Activated naive CD8-positive, alpha-beta T cell treated with anti-CD3 and anti-CD28 coated beads, Interleukin-2, amount 50 U/mL, for 16 hours (primary cell): ENCODE data around the gene SUPT3H.

Experiments
- DNase-seq: peaks from one replicate; pipeline ENCODE4 v3.0.0-alpha.2; 2020; ENCODE audit warnings: low read depth, low spot score

SUPT3H gene

DNA sequence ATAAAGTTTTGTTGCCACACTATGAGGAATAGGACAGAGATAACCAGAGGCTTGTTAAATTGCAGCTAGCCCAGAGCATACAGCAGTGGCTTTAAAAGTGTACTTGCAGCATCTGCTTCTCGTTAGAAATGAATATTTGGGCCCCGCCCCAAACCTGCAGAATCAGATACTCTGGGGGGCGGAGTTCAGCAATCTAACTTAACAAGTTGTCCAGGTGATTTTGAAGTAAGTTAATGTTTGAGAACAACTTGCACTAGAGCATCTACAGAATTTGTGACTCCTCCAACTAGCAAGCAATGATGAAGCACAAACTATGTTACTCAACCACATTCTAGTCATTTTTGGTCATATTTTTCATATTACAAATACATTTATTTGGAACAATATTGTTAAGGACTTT lies 10.6 kb upstream of the SUPT3H start:
- DNase-seq: no peak

DNA sequence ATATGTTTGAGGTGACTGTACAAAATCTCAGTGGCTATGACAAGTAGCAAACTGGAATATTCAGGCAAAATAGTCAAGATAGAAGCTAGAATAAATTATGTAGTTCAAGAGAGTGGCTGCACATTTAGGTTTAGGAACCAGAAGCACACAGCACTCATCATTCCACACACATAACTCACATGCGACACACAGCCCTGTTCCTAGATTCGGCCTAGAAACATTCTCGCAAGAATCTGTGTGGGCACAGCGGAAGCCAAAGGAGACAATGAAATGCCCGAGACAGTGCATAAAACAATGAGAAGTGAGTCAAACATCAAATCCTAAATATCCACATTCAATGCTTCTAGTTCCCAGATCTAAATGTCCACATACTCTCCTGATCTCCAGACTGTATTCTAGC lies 9.5 kb upstream of the SUPT3H start:
- DNase-seq: no peak

DNA sequence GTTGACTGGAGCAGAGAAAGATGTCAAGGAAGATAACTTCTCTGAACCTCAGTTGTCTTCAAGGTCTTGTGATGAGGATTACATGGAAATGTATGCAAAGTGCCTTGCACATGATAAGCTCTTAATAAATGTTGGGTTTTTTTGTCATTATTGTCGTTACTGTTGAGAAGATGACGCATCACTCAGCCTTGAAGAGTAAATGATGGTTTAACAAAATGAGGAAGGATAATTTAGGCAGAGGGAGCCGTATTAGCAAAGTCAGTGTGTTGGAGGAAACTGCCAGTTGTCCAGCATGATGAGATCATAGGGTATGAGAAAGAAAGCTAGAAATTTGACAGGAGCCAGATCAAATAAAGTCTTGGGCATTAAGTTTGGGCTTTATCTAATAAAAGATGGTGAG lies 8.8 kb upstream of the SUPT3H start:
- DNase-seq: no peak

GRCh38 chr6:45382391-45382790 lies 4.7 kb upstream of the SUPT3H start:
- DNase-seq: no peak

DNA sequence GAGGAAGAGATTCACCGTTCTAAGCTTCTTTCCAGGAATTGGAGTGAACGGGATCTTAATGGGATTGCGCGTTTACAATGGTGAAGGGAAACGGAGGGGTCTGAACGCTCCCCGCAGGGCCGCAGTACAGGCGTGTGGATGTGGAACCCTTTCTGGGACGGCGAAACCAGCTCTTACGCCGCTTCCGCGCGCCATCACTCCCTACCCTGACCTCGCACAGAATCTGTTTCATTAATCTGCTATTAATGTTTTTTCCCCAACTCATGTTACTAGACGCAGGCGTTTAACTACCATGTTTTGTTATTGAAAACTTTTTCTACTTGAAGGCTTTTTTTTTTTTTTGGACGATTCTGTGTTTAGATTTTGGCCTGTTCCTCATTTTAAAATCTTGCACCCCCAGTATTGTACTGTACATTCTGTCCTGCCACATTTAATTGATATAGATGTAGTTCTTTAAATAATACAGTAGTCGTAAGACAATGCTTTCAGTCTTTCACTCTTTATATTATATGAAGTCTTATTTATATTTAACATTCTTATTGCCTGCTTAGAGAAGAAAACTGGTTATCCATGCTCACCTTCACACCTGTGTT lies 696 bp upstream of the SUPT3H start:
- DNase-seq: no peak

GRCh38 chr6:45377043-45377553 lies 636 bp downstream of the SUPT3H start:
- no peak for DNase-seq

DNA sequence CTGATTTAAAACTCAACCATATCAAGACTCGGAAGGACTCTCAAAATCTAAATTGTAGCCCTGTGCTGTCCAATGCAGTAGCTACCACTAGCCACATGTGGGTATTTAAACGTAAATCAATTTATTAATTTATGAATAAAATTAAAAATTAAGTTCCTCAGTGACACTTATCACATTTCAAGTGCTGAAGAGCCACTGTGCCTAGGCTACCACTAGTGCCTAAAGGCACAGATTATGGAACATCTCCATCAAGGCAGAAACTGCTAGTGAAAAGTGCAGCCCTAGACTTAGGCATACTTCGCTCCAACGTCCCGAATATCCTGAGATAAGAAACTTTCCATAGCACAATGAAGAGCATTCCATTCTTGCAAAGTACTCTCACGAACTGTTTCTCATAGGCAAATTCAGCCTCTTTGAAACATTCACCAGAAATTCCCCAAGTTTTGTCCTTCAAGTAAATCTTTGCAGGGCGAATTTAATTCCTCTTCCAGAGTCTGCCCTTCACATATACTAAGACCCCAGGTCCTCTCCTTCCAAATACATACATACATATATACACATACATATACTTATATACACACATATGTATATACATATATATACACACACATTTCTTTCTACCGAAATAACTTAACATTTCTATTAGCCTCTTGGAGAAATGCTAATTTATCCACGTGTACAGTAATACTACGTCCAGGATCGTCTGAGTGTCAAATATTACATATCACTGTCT lies 1.3 kb downstream of the SUPT3H start:
- DNase-seq: no peak

DNA sequence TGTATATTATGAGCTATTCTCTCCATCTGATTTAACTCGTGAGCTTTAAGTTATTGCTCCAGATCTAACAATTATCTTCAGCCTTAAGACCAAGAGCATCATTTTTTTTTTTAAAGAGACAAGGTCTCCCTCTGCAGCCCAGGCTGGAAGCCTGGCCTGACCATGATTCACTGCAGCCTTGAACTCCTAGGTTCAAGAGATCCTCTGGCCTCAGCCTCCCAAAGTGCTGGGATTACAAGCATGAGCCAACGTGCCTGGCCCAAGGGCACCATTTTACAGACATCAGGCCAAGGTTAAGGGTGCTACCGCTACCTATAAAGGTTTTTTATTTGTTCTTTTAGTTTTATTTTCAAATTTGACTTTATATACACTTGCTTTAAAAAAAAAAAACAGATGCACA lies 2.3 kb downstream of the SUPT3H start:
- DNase-seq: no peak

- DNase-seq: no peak
Observed at GRCh38 chr6:45371924-45372573, 5.7 kb downstream of the SUPT3H start.

GRCh38 chr6:45369870-45370269 lies 7.9 kb downstream of the SUPT3H start:
- DNase-seq: no peak

DNA sequence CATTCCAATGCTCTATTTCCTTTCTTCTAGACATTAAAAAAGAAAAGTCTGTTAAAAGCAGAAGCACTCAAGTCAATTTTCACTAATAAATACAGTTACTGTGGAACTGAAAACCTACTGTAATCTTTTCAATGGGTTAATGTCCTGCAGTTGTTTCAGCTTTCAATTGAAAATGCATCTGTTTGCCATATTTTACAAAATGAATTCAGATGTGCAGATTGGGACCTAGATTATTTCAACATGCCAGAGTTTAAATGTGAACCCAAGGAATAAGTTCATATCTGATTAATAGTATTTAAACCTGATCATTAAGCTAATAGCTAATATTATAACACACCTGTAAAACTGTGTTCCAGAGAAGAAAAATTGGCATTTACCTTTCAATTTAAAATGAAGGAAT lies 9.7 kb downstream of the SUPT3H start:
- no peak for DNase-seq

DNA sequence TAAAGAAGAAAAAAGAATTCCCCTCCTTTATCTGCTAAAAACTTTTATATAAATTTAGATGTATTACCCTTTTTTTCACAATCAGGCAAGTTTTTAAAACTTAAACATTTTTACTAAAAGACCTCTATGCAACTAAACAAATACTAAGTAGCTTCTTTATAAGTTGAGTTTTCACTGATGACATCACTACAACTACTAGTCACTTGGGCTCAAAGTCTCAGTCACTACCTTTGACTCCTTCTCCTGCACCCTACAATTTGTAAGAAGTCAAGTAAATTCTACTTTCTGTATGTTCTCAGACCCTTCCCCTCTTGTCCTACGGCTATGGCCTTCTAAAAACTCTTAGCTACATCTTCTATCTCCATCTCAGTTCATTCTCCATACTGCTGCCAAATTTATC lies 11.2 kb downstream of the SUPT3H start:
- no peak for DNase-seq

- DNase-seq: no peak
Observed at GRCh38 chr6:45365036-45365435, 12.7 kb downstream of the SUPT3H start.

DNA sequence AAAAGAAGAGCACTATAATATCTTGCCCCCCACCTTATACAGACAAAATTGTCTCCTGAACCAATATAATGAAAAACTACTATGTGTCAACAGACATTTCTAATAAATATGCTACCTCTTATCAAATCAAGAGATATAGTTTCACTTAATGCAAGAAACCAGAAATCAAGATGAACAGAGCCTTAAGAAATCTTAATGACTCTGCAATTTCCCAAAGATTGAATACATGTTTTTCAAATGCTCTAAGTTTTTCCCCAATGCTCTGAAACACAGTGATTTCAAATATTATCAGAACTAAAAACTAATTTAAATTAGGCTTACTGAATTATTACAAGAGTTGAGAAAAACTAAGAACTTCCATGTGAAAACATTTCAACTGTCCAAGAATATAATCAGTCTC lies 13.3 kb downstream of the SUPT3H start:
- DNase-seq: no peak

DNA sequence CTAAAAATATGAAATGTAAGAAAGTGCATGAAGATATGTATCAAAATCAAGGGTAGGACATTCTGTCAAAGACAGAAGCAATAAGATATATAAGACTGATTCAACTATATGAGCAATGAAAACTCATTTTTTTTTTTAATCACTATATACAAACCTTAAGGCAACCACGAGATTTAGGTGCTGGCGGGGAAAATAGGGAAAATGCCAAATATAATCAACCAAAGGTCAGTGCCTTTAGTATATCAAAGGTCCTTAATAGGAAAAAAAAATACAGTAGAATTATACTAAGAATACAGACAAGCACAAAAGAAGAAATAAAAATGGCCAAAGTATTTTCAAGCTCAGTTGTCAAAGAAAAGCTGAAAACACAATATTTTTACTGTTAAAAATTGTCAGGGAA lies 24.1 kb downstream of the SUPT3H start:
- no peak for DNase-seq

DNA sequence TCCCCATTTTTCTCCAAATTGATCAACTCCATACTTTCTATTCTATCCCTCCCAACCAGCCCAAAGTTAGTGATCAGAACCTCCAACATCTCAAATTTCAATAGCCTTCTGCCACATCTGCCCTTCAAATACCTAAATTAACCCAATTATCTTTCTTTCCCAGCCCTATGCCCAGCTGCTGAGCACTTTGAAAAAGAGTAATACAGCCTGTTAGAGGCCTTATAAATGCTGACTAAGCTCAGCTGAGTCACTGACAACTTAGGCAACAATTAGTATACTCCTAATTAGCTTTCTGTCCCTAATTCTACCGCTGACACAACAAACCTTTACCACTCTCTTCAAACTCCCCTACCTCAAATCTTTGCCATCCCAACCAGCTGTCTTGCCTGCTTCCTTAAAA lies 26.1 kb downstream of the SUPT3H start:
- no peak for DNase-seq

- DNase-seq: no peak
Observed at GRCh38 chr6:45351076-45351475, 26.7 kb downstream of the SUPT3H start.

DNA sequence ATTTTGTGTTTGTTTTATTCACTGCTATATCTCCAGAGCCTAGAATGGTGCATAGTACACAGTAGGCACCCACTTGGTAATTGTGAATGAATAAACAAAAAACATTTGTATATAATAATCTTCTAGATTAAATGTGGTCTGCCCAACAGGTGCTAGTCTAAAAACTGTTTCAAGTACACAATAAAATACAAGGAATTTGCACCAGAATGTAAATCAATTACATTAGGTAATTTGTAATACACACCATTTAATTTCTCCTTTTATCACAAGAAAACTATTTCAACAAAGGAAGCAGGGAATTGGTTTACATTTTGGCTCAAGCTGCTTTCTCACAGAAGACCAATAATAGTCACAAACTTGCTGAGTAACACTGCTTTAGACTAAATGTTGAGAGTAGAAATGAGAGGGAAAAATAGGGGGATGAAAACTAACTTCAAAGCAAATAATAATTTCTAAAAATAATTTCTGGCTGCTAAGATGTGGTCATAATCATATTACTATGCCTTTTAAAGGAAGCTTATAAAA lies 27.5 kb downstream of the SUPT3H start:
- no peak for DNase-seq

- DNase-seq: no peak
Observed at GRCh38 chr6:45344900-45345299, 32.8 kb downstream of the SUPT3H start.

DNA sequence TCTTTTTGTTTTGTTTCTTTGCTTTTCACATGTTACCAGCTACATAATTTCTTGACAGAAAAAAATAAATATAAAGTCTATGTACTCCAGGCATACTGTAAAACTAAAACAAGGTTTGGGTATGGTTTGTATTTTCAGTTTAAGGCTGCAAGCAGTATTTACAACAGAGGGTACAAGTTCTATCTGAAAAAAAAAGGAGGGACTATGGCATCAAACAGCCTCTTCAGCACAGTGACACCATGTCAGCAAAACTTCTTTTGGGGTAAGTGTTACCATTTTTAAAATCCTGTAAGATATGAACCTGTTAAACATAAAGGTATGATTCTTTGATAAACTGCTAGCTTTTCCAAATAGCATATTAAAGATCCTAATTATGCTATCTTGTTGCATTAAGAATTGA lies 49.2 kb downstream of the SUPT3H start:
- DNase-seq: no peak

- no peak for DNase-seq
Observed at GRCh38 chr6:45327956-45328522, 49.7 kb downstream of the SUPT3H start, which contains the start of gene RUNX2. Gene RUNX2 (plus strand): TSS chr6:45328330. CDS start chr6:45328727, 397 bp downstream.

DNA sequence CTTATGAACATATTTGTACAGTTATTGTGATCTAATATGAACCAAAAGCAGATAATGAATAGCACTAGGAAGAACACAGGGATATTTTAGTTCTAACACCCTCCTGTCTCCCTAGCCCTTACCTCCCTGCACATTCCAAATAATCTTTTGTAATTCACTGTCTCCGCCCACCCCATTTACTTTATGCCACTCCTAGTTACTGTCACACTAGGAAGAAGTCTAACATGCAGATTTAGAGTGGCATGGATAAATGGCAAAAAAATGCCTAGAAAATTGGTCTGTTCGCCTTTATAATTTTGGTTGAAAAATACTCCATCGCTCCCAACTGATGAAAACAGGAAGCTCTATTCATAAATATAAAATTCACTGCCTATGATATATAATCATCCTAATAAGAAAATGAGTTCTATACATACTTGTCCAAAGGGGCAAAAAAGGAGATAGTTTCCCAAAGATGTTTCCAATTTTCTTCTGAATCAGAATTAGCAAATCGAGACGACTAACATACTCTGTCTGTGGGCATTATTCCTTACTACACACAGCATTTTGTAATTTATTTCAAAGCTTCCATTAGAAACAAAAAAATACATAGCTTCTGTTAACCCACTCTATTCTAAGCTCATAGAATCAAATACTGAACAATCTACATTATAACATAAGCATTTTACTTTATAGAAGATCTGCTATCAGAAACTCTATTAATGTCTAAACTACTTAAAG lies 50.9 kb downstream of the SUPT3H start:
- no peak for DNase-seq
